OCI-LY1 (cell line): ENCODE measurements around the gene RABL6.
A peak's percentile ranks its signal among the peaks of the same experiment; 100 is the strongest.

ENCODE experiments used
- H2AFZ ChIP-seq: fragments of 200-600 bp; sonication (generic), shearing (Covaris generic); 2 replicates; pipeline ENCODE4 v1.6.0; 2014; ENCODE audit warnings: antibody characterized with exemption, mild to moderate bottlenecking, low read length
- H3F3A ChIP-seq: fragments of 200-600 bp; sonication (generic), shearing (Covaris generic); 2 replicates; pipeline ENCODE4 v1.6.0; 2014; ENCODE audit warnings: mild to moderate bottlenecking, antibody characterized with exemption, low read length, moderate library complexity; ENCODE audit not compliant: insufficient read depth
- H3K27ac ChIP-seq: fragments of 200-600 bp; sonication (generic); 2 replicates; pipeline ENCODE4 v1.5.1; 2014; ENCODE audit warnings: low read length, mixed run types, mild to moderate bottlenecking, low read depth; ENCODE audit not compliant: poor library complexity, severe bottlenecking
- H3K27me3 ChIP-seq: fragments of 200-600 bp; sonication (generic); 2 replicates; pipeline ENCODE4 v1.6.0; 2014; ENCODE audit warnings: antibody characterized with exemption, mild to moderate bottlenecking, low read length, moderate library complexity; ENCODE audit not compliant: insufficient read depth
- H3K36me3 ChIP-seq: fragments of 200-600 bp; sonication (generic); 2 replicates; pipeline ENCODE4 v1.6.1; 2014; ENCODE audit warnings: mild to moderate bottlenecking, antibody characterized with exemption, low read length, moderate library complexity, mixed read lengths; ENCODE audit not compliant: insufficient read depth
- H3K4me1 ChIP-seq: fragments of 200-600 bp; sonication (generic); 2 replicates; pipeline ENCODE4 v1.5.1; 2014; ENCODE audit warnings: mild to moderate bottlenecking, low read length, moderate library complexity; ENCODE audit not compliant: insufficient read depth, severe bottlenecking
- H3K4me2 ChIP-seq: fragments of 200-600 bp; sonication (generic), shearing (Covaris generic); 2 replicates; pipeline ENCODE4 v1.6.1; 2014; ENCODE audit warnings: low read length
- H3K4me3 ChIP-seq: fragments of 200-600 bp; sonication (generic); 2 replicates; pipeline ENCODE4 v1.5.1; 2014; ENCODE audit warnings: low read length, low read depth, mild to moderate bottlenecking, mixed read lengths; ENCODE audit not compliant: poor library complexity, severe bottlenecking
- H3K79me2 ChIP-seq: fragments of 200-600 bp; shearing (Covaris generic); 2 replicates; pipeline ENCODE4 v1.6.1; 2016; ENCODE audit warnings: mixed run types, low read length, mixed read lengths; ENCODE audit not compliant: insufficient read depth
- H3K9ac ChIP-seq: fragments of 200-600 bp; sonication (generic), shearing (Covaris generic); 2 replicates; pipeline ENCODE4 v1.6.1; 2014; ENCODE audit warnings: mild to moderate bottlenecking, low read length, mixed read lengths
- H3K9me2 ChIP-seq: fragments of 200-600 bp; sonication (generic), shearing (Covaris generic); 2 replicates; pipeline ENCODE4 v1.6.1; 2014; ENCODE audit warnings: low read depth, mild to moderate bottlenecking, low read length, mixed read lengths
- H3K9me3 ChIP-seq: fragments of 200-600 bp; shearing (Covaris generic); 2 replicates; pipeline ENCODE4 v1.6.1; 2014; ENCODE audit warnings: low read length, mixed read lengths
- H4K20me1 ChIP-seq: fragments of 200-600 bp; sonication (generic), shearing (Covaris generic); 2 replicates; pipeline ENCODE4 v1.6.0; 2016; ENCODE audit warnings: mild to moderate bottlenecking, low read length; ENCODE audit not compliant: insufficient read depth
- EZH2 ChIP-seq: fragments of 200-600 bp; sonication (generic), shearing (Covaris generic); IDR thresholded peaks from 2 replicates; pipeline ENCODE4 v1.8.0; 2017; ENCODE audit warnings: borderline replicate concordance, mixed run types, mild to moderate bottlenecking, antibody characterized with exemption, low read length, moderate library complexity, mixed read lengths
- TF ChIP-seq, protein P1 (sequence below): fragments of 200-600 bp; sonication (generic), shearing (Covaris generic); IDR thresholded peaks from 2 replicates; pipeline ENCODE4 v1.5.1; 2017; ENCODE audit warnings: mild to moderate bottlenecking, antibody characterized with exemption, low read length, moderate library complexity, mixed read lengths

RABL6 gene

DNA sequence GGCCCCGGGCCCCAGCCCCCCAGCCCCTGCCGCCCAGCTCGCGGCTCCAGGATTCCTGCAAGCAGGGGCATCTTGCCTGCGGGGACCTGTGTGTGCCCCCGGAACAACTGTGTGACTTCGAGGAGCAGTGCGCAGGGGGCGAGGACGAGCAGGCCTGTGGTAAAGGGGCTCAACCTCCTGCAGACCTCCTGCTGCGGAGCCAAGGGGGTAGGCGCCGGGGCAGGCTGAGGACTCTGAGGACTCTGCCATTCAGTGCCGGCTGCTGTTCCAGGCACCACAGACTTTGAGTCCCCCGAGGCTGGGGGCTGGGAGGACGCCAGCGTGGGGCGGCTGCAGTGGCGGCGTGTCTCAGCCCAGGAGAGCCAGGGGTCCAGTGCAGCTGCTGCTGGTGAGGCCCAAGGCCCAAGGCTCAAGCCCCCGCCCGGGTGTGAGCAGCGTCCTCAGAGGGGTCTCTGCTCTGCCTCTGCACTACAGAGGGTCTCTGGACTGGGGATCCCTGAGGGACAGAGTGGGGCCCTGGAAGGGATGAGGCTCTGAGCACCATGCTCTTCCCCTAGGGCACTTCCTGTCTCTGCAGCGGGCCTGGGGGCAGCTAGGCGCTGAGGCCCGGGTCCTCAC, 47.8 kb downstream of the RABL6 start:
- Histone ChIP-seq H3K27ac (no peak overlapping the region), H3K9ac (no peak overlapping the region), H3K4me2 (no peak overlapping the region), H3K36me3 (peaks cover 11% of the 10 kb centered on the region), H3F3A (no peaks in the 10 kb centered on the region), H3K9me3 (no peaks in the 10 kb centered on the region), H3K4me1 (no peaks in the 10 kb centered on the region), H2AFZ (no peak overlapping the region), H3K27me3 (no peaks in the 10 kb centered on the region), H3K9me2 (no peaks in the 10 kb centered on the region), H3K4me3 (no peak overlapping the region), H3K79me2 (no peaks in the 10 kb centered on the region), H4K20me1 (no peaks in the 10 kb centered on the region)
- TF ChIP-seq, protein P1, sequence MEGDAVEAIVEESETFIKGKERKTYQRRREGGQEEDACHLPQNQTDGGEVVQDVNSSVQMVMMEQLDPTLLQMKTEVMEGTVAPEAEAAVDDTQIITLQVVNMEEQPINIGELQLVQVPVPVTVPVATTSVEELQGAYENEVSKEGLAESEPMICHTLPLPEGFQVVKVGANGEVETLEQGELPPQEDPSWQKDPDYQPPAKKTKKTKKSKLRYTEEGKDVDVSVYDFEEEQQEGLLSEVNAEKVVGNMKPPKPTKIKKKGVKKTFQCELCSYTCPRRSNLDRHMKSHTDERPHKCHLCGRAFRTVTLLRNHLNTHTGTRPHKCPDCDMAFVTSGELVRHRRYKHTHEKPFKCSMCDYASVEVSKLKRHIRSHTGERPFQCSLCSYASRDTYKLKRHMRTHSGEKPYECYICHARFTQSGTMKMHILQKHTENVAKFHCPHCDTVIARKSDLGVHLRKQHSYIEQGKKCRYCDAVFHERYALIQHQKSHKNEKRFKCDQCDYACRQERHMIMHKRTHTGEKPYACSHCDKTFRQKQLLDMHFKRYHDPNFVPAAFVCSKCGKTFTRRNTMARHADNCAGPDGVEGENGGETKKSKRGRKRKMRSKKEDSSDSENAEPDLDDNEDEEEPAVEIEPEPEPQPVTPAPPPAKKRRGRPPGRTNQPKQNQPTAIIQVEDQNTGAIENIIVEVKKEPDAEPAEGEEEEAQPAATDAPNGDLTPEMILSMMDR, result no peak
- TF ChIP-seq EZH2, result no peak

DNA sequence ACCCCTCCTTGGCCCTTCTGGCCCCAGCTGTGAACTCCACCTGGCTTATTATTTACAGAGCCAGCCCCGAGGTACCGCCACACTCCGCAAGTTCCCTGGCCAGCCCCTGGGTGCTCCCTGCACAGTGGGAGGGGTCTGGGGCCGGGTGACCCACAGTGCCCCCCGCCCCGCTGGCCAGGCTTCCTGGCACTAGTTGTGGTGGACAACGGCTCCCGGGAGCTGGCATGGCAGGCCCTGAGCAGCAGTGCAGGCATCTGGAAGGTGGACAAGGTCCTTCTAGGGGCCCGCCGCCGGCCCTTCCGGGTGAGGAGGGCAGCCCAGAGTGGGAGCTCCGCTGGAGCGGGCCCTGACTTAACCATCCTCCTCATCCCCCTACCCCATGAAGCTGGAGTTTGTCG, 48.3 kb downstream of the RABL6 start:
- Histone ChIP-seq H3F3A (no peaks in the 10 kb centered on the region), H3K4me3 (no peak overlapping the region), H3K79me2 (no peaks in the 10 kb centered on the region), H3K4me1 (no peaks in the 10 kb centered on the region), H4K20me1 (no peaks in the 10 kb centered on the region), H3K4me2 (no peak overlapping the region), H3K9me2 (no peaks in the 10 kb centered on the region), H3K9ac (no peak overlapping the region), H3K27me3 (no peaks in the 10 kb centered on the region), H2AFZ (no peak overlapping the region), H3K27ac (no peak overlapping the region), H3K9me3 (no peaks in the 10 kb centered on the region), H3K36me3 (peaks cover 11% of the 10 kb centered on the region)
- TF ChIP-seq, protein P1, result no peak
- no peak for TF ChIP-seq EZH2

DNA sequence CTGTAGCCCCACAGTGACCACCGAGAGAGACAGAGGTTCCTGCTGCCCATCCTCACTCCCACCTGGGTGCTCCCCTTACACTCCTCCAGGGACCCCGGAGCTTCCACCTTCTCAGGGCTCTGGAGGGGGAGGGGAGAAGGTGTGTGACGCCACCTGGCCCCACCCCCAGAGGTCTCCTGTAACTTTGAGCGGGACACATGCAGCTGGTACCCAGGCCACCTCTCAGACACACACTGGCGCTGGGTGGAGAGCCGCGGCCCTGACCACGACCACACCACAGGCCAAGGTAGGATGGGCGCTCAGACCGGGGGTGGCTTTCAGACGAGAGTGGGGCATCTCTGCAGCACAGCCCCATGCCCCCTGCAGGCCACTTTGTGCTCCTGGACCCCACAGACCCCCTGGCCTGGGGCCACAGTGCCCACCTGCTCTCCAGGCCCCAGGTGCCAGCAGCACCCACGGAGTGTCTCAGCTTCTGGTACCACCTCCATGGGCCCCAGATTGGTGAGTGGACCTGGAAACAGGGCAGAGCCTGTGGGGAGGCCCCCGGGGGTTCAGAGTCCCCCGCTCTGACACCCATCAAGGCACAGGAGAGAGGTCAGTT, 48.9 kb downstream of the RABL6 start:
- Histone ChIP-seq H3K79me2 (no peaks in the 10 kb centered on the region), H3K27ac (no peak overlapping the region), H3K36me3 (peaks cover 13% of the 10 kb centered on the region), H3K4me2 (no peak overlapping the region), H4K20me1 (no peaks in the 10 kb centered on the region), H3F3A (no peaks in the 10 kb centered on the region), H3K9ac (no peak overlapping the region), H3K27me3 (no peaks in the 10 kb centered on the region), H3K9me2 (no peaks in the 10 kb centered on the region), H3K4me1 (no peaks in the 10 kb centered on the region), H2AFZ (no peak overlapping the region), H3K4me3 (no peak overlapping the region), H3K9me3 (no peaks in the 10 kb centered on the region)
- TF ChIP-seq, protein P1, result peak; percentile 8; the same call in 1 of the 2 replicates
- no peak for TF ChIP-seq EZH2
